Fibroblast of pulmonary artery (primary cell): ENCODE results near the gene DCST1.

Source experiments
- DNase-seq: peaks from one replicate; pipeline ENCODE4 v3.0.0-alpha.2; 2010; ENCODE audit warnings: low read depth
- H3K4me3 ChIP-seq: replicated peaks from 2 replicates; pipeline ENCODE4 v1.5.1; 2011; ENCODE audit warnings: low read depth, mild to moderate bottlenecking, control low read depth, low read length, moderate library complexity
- CTCF ChIP-seq: IDR thresholded peaks from 2 replicates; pipeline ENCODE4 v1.5.1; 2011; ENCODE audit warnings: mild to moderate bottlenecking, control low read depth, low read length, inconsistent platforms; ENCODE audit errors: missing control alignments

DCST1 gene

GRCh38 chr1:155026154-155026553, 7.5 kb upstream of the DCST1 start:
- TF ChIP-seq CTCF: no peak
- no peak overlapping the region for H3K4me3 ChIP-seq
- no peak for DNase-seq

- H3K4me3 ChIP-seq: no peak overlapping the region
- DNase-seq: no peak
- no peak for TF ChIP-seq CTCF
These were observed 7.0 kb upstream of the DCST1 start for GRCh38 chr1:155026588-155026987.

GRCh38 chr1:155029513-155030242, 3.9 kb upstream of the DCST1 start:
- DNase-seq: no peak
- H3K4me3 ChIP-seq: no peak overlapping the region
- no peak for TF ChIP-seq CTCF

GRCh38 chr1:155030243-155030795, 3.3 kb upstream of the DCST1 start:
- H3K4me3 ChIP-seq: no peak overlapping the region
- TF ChIP-seq CTCF: no peak

GRCh38 chr1:155030899-155031298, 2.7 kb upstream of the DCST1 start:
- DNase-seq: no peak
- H3K4me3 ChIP-seq: no peak overlapping the region
- TF ChIP-seq CTCF: no peak

More at GRCh38 chr1:155030243-155030795, 3.3 kb upstream of the DCST1 start:
- DNase-seq: no peak

- no peak for TF ChIP-seq CTCF
- no peak for DNase-seq
- no peak overlapping the region for H3K4me3 ChIP-seq
These were observed 738 bp upstream of the DCST1 start for GRCh38 chr1:155032886-155033285.
